ENCODE measurements around the gene TBC1D22A.

TBC1D22A gene

GRCh38 chr22:47022075-47022473, 259.6 kb downstream of the TBC1D22A start:
- DNase-seq (ENCODE audit: low read depth in 1 of 2, low spot score in 1 of 2), result no peak

- no peak for DNase-seq (ENCODE audit: low read depth in 1 of 2, low spot score in 1 of 2)
Measured at GRCh38 chr22:47022475-47022874, 260.0 kb downstream of the TBC1D22A start.

DNA sequence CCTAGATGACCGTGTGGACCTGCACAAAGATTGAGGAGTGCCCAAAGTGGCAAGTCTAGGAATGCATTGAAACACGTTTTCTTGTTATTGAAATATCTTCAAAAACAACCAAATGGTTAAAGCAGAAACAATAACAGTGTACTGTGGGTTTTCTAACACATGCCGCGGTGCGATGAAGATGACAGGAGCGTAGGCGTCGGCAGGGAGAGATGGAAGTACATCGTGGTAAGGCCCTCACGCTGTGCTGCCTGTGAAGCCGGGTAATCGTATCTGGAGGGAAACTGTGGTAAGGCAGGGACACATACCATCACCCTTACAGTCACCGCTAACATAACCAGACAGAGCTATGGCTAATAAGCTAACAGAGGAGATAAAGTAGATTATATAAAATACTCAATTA, 261.4 kb downstream of the TBC1D22A start:
- no peak for DNase-seq (ENCODE audit: low read depth in 1 of 2, low spot score in 1 of 2)

DNA sequence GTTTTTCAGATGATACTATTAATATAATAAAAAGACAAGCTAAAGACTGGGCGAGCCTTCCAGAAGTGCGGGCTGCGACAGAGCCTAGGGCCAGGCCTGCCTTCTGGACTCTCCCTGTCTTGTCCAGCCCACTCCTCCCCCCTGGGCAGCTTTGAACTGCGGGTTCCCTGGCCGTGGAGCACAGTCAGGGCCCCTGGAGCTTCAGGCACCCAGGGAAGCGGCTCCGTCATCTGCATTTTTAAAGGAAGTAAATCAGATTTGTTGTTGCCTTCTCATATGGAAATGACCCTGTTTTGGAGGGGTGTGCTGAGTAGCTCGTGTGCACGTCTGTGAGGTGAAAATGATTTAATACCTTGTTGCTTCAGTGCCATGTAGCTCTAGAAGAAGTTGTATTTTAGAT, 265.3 kb downstream of the TBC1D22A start:
- no peak for DNase-seq (ENCODE audit: low read depth in 1 of 2, low spot score in 1 of 2)

DNA sequence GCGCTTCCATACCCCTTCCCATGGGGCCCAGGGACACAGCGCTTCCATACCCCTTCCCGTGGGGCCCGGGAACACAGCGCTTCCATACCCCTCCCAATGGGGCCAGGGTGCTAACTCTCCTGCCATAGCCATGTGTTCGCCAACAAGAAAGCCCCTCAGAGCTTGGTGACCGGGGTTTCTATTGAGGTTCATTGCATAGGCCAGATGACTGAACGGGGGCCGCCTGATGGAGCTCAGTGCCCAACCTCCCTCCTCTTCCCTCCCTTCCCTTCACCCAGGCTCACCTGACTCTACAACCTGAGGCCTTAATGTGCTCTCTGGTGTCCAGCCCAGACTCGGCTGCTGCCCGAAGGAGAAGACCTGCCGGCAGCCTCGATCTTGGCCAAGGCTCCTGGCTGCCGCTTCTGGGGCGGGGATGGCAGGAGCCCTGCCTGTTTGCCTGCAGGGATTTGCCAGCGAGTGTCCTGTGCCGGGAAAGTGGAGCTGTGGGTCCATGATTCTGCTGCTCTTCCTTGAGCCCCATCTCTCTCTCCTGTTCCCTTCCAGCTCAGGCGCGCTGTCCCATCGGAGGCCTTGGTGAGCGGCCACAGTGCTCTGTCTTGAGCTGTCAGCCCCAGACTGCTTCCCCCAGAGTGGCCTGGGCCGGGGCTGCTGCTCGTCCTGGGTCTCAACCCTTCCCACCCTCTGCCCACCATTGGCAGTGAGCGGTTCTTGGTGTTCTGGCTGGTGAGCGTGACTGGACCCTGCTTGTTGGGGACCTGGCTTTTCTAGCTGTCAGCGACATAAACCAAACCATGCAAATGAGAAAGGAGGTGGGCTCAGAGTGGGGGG, 267.0 kb downstream of the TBC1D22A start:
- DNase-seq (ENCODE audit: low read depth in 1 of 2, low spot score in 1 of 2), result no peak

GRCh38 chr22:47030143-47030661, 267.8 kb downstream of the TBC1D22A start:
- no peak for DNase-seq (ENCODE audit: low read depth in 1 of 2, low spot score in 1 of 2)

DNA sequence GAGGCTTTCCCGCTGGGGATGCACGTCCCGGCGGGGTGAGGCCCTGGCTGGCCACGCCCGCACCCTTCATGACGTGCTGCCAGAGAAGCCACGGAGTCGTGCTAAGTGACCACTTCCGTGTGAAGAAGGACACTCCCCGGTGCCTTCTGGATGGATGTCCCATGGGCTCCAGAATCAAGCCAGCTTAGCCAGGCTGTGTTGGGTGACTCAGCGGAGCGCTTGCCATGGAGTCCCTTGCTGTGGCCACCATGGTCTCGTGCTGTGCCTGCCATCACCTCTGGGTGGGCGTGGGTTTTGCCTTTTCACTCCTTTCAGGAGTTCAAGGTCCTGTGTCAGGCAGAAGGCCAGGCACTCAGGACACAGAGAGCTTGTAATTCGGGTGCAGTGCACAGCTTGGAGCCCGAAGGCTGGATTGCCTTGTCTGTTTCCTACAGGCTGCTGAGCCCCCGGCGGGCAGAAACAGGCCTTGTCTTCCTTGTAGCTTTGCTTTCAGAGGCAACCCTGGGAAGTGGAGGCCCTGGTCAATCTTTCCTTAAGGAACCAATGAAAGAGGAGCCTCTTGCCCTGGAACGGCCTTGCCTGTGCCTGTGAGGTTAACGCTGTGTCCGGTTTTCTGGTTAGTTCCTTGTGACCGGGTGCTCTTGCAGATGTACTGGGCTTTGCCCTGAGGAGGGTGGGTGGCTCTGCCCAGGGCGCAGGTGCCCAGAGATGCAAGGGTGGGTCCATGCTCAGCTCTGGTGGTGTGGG, 268.6 kb downstream of the TBC1D22A start:
- DNase-seq (ENCODE audit: low read depth in 1 of 2, low spot score in 1 of 2), result no peak

GRCh38 chr22:47031628-47031915, 269.1 kb downstream of the TBC1D22A start:
- no peak for DNase-seq (ENCODE audit: low read depth in 1 of 2, low spot score in 1 of 2)

- DNase-seq (ENCODE audit: low read depth in 1 of 2, low spot score in 1 of 2), result no peak
Measured at GRCh38 chr22:47032091-47032943, 269.9 kb downstream of the TBC1D22A start.

GRCh38 chr22:47032956-47033647, 270.7 kb downstream of the TBC1D22A start:
- DNase-seq (ENCODE audit: low read depth in 1 of 2, low spot score in 1 of 2), result no peak

DNA sequence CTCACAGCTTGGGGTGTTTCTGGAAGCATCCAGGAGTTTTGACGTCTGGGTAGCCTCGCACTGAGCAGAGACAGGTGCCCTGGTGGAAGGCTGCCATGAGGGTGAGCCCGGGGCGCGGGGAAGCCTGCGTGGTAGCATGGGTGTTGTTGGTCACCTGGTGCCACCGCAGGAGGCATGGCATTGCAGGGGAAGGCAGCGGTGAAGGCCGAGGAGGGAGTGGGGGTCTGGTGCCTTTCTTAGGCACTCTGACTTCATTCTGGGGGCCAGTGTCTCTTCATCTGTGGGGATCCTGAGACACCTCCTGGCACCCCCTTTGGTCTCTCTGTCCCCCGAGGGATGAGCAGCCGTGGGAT, 271.2 kb downstream of the TBC1D22A start:
- no peak for DNase-seq (ENCODE audit: low read depth in 1 of 2, low spot score in 1 of 2)

DNA sequence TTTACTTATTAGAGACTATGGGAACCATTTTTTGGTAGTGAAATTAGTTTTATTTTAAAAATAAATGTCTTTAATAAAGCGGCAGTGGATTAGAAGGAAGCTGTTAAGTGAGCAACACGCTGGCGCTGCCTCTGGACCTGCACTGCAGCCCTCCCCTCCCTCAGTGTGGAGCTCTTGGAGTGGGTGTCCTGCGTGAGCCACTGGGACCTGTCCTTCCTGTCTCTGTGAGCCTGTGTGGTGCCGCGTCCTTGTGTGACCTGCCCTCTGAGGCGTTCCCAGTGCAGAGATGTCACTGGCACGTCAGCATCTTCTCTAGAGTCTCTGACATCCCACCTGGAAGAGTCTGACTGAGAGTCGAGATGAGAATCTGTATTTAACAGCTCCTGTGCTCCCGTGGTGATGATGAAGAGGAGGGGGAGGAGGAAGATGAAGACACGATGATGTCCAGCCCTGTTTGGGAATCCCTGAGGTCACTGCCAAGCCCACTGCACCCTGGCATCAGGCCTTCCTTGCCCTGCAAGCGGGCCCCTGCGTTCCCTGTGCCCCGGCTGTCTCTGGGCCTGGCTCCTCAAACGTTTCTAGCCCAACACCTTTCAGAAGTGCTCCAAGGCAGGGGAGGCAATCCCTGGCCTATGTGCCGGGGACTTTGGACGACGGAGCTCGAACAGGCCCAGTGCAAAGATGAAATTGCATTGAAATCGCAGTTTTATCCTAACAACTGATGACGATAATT, 271.8 kb downstream of the TBC1D22A start:
- DNase-seq (ENCODE audit: low read depth in 1 of 2, low spot score in 1 of 2), result no peak

GRCh38 chr22:47034905-47035419, 272.5 kb downstream of the TBC1D22A start:
- no peak for DNase-seq (ENCODE audit: low read depth in 1 of 2, low spot score in 1 of 2)

- DNase-seq (ENCODE audit: low read depth in 1 of 2, low spot score in 1 of 2), result no peak
Measured at GRCh38 chr22:47035425-47035881, 273.0 kb downstream of the TBC1D22A start.

GRCh38 chr22:47036352-47036751, 273.9 kb downstream of the TBC1D22A start:
- no peak for DNase-seq (ENCODE audit: low read depth in 1 of 2, low spot score in 1 of 2)

DNA sequence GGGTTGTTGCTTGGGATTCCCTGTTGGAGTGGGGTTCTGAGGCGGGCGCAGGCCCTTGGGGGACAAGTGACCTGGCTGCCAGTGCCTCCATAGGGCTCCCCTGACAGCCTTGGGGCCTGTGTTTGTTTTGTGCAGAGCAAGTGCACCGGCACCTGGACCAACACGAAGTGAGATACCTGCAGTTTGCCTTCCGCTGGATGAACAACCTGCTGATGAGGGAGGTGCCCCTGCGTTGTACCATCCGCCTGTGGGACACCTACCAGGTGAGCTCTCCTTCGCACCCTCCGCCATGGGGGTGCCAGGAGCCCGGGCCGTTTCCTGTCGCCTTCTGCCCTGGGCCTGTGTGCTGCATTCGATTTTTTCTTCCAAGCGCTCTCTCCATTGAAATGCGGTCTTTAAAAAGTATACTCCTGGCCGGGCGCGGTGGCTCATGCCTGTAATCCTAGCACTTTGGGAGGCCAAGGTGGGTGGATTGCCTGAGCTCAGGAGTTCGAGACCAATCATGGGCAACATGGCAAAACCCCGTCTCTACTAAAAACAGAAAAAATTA, 274.6 kb downstream of the TBC1D22A start:
- DNase-seq (ENCODE audit: low read depth in 1 of 2, low spot score in 1 of 2), result no peak

DNA sequence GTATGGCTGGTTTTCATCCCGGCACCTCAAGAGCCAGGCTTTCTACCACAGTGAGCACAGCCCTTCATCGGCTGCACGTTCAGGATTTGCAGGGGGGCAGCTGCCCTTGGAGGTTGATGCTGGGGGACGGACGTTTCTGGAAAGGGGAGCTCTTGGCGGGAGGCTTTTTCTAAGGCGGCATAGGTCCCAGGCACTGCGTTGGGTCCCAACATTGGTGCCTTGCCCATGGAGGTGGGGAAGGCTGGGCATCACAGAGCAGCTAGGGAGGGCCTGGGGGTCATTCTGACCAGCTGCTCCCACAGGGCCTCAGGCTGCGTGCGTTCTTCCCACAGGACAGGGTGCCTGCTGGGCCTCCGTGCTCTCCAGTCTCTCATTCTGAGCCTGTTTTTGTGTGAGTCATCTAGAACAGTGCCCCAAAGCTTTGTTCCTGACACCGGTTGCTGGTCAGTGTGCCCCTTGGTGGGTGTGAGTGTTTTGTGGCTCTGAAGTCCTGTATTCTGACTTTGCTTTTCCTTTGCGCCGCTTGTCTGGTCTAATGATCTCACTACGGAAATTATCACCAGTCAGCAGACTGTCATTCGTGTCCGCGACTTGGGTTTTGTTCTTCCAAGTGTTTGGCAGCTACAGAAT, 275.9 kb downstream of the TBC1D22A start:
- DNase-seq (ENCODE audit: low read depth in 1 of 2, low spot score in 1 of 2), result no peak

DNA sequence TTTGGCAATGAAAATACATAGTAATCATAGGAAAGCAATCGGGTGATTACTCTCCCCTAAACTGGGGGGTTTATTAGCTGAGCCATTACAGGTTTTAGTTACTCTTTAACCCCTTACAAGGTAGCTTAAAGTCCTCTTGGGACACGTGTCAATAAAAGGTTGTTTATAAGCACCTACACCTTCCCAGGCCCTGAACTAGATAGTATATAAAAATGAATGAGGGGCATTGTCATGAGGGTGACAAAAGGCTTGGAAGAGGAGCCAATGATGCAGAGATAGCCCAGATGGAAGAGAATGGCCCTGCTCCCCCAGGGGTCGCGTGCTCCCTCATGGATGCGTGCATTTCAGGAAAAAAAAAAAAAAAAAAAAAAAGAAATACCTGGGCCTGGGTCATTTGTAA, 276.9 kb downstream of the TBC1D22A start:
- DNase-seq (ENCODE audit: low read depth in 1 of 2, low spot score in 1 of 2), result no peak
